ENCODE measurements around the gene SLC9A9.
A peak's percentile ranks its signal among the peaks of the same experiment; 100 is the strongest.

Gene SLC9A9

DNA sequence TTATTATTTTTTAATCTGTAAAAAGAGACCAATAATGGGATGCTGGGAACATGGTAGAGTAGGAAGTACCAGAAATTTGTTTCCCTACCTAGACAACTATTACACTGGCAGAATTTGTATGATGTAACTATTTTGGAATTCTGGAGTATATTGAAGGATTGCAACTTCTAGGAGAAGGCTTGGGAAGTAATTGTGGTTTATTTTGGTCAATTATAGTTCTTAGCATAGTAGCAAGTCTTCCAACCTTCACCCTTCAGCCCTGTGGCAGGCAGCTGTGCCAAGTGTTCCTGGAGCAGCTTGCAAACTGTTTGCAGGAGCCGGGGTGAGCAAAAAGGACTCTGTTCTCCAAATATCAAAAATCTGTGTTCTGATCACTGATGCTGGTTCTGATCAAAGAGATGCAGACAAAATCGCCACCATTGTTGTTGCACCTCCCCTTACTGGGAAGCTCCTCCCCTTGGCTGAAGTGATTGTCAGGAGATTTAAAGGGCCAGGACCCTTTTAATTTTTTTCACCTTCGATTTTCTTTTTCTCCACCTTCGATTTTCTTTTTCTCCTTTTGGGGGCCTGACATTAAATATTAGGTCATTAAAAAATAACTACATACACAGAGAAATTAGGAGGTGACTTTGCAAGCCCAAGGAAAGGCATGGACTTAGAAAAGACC lies 363.3 kb downstream of the SLC9A9 start:
- DNase-seq, result no peak

DNA sequence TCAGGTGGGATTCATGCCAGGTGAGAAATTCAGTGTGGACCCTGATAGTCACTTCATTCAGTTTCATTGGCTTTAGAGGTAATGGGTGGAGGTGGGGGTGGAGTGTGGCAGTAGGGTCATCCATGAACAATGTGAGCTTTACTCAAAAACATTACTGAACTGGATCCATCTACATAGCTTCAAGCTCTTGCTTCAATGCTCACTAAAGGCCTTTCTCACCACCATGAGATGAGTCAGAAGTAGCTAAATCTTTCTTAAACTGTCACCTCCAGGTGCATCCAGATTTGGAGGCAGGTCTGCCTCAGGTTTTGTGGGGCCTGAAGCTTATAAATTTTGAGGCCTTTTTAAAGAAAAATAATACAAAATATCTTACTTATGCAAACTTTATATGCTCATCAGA lies 365.1 kb downstream of the SLC9A9 start:
- DNase-seq, result no peak

DNA sequence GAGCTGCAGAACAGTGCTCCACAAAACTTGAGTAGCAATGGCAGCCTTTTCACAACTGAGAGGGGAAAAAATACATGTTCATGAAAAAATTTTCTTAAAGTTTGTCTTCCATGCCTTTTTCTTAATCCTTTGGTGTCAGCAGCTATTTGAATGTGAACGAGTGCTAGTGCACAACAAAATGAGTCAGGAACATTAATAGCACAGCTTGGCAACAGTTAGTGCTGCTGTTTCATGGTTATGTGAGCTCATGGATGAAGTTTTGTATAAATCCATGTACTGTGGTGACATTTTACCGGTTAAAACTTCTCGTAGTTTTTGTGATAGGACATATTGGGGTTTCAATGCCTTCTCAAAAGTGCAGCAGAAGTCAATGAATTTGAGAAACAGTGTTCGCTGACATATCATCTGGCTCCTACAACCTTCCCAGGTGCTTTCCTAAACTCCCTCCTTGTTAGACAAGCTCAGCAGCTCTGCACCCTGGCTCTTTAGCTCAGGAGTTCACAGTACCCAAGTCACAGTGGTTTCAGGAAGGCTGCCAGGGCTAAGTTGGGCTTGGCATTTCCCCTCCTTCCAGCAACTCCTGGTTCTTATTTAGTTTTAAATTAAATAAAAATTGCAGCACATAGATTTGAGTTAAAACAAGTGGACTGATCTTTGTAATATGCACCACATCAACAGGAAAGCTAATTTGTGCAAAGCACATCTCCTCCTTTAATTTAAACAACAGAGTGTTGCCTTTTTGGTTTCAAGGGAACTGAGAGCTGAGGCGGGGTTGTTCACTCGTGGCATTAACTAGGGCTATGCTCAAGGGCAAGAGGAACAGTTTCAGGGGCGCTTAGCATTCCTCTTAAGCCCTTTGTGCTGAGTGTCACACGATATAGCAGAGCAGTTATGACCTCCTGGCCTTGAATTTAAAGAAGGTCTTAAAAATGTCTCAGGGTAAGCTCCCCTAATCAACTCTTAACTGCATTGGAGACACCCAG lies 365.9 kb downstream of the SLC9A9 start:
- no peak for DNase-seq

DNA sequence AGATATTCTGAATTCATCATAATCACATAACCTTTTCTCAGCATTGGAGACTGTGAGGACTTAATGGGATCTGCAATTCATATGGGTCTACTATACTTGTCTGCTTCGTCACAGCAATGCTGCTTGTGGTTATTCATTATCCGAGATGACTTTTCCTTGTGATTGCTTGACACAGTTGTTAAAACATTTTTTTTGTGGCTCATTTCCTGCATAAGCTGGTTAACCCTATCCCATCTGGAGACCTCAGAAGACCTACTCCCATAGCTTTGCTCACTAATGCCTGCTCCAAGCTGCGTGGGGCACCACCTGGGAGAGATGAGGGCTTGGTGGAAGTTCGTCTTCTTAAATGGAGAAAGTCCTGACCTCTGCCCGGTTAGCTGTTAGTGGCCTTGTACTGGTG lies 367.9 kb downstream of the SLC9A9 start:
- DNase-seq, result no peak

DNA sequence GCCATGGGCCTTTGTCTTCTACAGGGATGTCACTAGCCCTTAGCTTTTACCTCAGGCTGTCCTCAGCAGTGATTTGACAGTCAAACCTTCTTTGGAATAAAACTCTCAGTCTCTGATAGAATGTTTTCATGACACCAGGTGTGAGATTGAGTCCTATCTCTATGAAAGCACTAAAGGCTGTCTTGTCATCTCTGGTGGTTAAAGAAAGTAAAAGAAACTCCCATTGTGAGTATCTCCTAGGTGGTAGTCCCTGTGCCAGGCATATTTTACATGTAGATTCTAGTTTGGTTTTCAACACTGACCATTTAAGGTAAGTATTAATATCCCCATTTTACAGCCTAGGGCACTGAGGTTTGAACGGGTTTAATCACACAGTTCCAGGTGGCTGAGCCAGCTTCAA lies 368.5 kb downstream of the SLC9A9 start:
- no peak for DNase-seq

DNA sequence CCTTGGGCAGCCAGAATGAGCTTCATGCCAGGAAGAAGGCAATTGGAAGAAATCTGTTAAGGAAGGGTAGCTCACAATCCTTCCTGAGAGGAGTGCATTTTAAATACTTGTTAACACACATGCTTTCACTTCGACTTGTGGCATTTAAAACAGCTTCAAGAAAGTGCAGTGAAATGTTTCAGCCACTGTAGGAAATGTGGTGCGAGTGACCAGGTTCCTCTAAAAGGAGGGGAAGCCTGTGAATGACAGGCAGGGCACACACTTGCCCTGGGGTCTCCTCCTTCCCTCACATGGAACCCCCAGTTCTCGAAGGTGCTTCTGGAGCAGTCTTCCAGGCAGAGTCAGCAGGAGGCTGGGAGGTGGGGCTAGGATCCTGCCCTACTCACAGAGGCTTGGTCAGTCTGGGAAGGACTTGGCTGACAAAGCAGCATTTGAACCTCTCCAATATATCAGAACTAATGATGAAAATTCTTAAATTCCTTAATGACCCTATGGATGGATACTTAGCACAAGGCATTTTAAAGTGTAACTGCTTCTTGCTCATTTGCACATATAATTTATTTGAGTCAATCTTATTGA lies 370.1 kb downstream of the SLC9A9 start:
- DNase-seq, result no peak

DNA sequence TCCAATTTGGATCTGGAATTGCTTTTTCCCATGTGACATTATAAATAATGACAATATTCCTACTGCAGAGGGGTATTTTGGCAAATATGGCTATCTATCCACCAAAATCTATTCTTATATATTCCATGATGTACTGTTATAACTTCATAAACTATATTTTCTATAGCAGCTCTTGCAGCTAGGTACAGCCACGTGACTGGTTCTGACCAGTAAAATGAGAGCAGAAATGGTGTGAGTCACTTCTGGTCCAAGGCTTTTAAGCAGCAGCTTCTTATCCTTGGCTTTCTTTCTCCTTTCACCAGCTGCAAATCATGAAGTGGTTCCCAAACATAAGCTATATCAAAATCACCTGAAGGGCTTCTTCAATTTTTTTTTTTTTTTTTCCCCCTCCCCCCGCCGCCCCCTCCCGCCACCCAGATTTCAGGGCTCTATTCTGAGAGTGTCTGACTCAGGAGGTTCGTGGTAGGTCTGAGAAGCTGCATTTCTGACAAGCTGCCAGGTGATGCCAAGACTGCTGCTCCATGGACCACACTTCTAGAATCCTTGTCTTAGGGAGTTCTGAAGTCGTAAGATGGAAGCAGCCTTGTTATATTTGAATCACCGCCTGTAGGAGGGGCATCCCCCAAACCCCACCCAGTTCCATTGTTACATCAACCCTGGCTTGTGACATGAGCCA lies 371.2 kb downstream of the SLC9A9 start:
- DNase-seq, result no peak

DNA sequence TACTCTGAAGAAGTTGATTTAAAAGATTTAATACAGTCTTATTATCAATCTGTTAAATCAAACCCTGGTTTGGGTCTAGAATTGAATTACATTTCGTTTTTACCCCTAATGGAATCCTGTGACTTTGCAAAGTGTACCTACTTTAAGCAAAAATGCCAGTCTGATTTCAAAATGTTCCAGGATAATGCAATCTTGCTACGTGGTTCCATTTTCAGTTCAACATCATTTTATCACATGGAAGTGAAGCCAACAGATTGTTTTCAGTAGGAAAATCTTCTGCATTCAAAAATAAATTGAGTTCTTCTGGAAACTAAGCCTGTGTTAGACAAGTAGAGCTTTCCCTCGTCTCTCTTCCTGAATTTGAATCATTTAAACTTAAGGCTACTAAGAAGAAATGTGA lies 372.3 kb downstream of the SLC9A9 start:
- no peak for DNase-seq

DNA sequence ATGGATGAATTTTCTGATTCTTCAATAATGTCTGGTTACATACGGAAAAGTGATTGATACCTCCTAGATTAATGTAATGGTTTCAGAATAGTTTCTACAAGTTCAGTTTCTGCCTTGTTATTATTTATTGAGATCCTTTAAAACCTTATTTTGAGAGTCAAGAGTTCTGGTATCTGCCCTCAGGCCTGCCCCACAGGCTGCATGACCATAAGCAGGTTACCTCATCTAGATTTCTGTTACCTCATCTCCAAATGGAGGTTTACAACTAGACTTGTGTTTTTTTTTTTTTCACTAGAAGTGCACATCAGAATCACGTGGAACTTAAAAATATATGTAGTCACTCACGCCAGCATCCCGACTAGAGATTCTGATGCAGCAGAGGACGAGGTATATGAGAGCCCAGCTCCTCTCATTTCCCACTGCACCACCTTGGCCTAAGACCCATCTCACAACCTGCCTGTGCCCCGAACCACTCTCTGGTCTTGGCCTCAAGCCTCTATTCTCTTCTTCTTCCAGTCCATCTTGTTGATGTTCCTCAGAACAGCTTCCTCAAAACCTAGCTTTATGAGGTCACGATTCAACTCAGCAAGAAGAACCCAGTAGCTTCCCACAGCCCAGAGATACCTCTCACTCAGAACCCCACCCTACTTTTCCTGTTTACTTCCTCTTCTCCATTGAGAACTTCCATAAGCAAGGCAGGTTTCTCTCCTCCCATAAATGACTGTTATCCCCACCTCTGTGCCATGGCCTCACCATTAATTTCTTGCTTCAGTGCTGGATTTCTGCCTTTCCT lies 375.3 kb downstream of the SLC9A9 start:
- DNase-seq, result no peak

DNA sequence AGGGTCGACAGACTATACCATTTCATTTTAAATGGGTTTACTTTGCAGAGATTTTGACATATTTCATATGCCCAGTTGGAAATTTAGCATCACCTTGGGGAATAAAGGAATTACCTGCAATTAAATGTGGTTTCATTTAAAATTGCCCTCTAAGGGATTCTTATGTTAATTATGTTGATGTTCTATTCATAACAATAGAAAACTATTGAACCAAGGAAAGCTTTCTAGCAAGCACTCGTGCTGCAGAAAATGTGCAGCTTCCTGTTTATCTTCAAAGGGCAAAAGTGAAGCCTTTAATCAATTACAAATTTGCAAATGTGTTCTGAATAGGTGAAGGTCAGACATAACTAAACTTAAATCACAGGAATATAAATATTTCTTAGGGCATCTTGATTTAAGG lies 376.6 kb downstream of the SLC9A9 start:
- no peak for DNase-seq

DNA sequence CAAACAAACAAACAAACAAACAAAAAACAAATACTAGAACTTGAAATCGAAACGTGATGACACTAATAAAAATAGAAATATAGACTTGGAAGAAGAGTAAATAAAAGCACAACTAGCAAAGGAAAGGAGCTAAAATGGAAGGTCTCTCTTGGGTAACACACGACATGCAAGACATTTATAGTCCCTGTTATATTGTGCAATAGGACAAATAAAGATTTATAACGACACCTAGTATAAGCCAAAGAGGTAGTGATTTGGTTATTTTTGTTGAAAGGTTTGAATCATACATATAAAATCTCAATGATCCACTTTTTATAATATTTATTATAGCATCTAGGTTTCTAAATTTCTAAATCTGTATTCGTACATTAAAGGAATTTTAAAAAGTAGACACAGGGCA lies 379.1 kb downstream of the SLC9A9 start:
- no peak for DNase-seq

DNA sequence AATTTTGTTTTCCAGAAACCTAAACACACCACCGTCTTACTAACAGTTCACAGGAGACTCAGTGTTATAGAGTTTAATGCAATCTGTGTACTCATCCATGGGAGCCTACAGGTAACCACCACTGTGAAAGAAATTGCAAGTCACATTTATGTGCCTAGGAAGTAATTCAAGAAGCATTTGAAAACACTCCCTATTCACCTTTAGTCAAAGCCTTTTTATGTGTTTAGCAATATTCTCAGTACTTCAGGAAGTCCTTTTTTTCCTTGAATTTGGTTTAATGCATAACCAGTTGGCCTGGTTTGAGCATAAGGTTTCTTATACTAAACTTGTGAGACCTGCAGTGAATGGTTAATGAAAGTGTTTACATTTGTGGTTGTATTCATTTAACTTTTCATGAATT lies 382.6 kb downstream of the SLC9A9 start:
- no peak for DNase-seq

DNA sequence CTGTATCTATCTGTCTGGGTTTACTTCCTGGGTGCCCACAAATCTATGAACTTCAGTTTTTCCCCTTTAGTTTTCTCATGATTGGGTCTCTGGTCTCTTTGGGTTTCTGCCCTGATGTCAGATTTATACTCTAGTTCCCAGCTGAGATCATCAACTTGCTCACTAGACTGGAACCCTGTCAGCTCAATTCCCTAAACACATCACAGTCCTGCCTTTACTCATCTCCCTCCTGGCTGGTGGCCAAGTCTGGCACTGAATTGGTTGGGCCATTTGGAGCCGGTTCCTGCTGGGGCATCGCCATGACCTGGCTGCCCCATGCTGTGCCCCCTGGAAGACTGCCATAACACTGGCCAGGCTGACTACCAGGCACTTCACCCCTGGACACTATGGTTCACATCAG lies 383.4 kb downstream of the SLC9A9 start:
- no peak for DNase-seq

DNA sequence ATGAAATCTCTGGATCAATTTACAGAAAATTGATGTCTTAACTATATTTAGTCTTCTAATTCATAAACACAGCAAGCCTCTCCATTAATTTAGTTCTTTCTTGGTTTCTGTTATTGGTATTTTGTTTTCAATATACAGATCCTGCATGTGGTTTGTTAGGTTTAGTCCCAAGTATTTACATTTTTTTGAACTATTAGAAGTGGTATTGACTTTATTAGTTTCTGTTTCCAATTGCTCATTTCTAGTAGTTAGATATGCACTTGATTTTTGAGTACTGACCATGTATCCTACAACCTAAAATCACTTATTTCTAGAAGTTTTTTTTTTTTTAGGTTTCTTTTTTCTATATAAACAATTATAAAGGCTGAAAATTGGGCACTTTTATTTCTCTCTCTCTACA lies 392.8 kb downstream of the SLC9A9 start:
- DNase-seq, result no peak

DNA sequence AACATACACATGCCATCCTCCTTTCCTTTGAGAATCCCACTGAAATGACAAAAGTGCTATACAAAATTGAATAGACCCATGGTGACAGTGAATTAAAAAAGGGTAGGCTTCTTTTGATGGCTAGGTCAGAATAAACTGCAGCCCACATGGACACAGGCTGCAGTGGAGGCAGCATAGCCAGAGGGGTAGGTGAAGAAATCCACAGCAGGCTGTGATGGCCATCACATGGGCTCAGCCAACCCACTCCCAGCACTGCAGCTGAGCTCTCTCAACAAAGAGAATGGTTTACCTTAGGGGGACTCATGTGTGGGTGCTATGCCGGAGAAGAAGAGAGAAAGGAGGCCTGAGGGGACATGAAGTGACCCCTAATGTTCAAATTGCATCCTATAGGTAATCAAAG lies 397.6 kb downstream of the SLC9A9 start:
- no peak for DNase-seq

DNA sequence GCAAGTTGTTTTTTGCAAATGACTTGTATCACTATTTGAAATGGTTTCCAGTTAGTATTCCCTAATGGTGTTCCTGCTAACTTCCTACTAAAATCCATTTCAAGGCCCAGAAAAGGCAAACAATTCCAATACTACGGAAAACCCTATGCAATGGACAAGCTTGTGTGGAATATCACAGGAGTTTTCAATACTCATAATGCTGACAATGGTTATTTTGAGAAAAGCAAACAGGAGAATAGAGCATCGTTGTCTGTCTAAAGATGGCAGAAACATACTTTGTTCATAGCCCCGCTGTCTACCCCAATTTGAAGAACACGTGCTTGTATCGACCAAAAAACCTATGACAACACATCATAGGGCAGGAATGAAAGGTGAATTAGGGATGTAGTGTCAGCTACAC lies 400.8 kb downstream of the SLC9A9 start:
- no peak for DNase-seq

DNA sequence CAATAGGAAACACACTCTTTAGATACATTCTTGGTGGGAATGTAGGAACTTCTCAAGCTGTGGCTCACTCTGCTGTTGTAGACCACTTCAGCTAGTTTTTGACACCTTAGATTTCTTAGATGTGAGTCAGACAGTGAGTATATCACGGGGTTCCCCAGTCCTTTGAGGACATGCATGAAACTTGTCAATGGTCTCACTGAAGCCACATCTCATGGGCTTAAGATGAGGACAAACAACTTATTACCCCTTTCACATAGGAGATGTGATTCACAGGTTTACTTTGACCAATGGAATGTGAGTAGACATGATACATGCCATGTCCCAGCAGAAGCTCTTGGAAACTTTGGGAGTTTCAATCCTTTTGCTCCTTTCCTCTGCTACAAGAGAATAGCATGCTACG lies 403.1 kb downstream of the SLC9A9 start:
- peak; percentile 48 for DNase-seq

DNA sequence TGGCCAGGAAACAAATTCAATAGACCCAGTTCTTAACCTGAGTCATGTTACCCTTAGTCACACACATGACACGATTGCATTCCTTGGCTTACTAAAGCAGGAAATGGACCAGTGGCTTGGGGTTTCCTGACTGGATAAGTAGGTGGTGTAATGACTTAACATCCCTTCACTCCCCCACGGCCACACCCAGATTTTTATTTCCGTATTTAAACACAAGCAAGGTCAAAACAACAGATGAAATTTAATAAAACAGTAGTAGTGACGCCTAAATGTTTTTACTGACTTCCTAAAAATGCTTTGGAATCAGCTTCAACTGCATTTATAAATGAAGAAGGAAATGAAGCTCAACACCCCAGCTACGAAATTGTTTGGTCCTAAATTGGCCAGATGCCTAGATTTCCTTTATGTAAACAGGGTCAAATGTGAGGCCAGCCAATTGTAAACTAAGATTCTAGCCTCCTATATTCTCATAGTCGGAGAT lies 404.4 kb downstream of the SLC9A9 start:
- peak; percentile 81 for DNase-seq

DNA sequence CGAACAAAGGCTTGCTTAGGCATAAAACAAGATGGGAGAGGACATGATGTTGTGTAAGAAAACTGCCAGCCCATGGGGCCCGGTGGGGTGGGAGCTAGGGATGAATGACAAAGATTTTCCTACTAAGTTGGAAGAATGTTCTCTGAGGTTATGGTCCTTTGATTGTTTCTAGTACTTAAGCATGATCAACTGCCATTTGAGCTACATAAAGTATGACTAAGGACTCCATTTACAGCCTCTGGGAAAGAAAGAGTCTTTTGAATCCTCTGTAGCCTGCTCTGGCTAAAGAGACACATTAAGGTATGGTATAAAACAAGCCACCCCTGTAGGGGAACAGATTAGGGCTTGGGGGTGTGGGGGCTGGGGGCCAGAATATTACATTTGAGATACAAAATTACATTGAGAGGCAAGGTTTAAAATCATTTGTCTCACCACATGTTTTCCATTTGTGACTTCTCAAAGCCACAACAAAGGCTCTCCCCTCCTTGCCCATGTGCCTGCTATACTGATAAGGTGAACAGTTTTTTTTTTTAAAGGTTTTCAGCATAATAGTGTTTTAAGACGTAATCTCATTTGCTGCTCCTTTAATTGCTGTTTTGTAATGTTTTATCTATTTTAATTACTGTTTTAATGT lies 405.3 kb downstream of the SLC9A9 start:
- DNase-seq, result peak; percentile 20

DNA sequence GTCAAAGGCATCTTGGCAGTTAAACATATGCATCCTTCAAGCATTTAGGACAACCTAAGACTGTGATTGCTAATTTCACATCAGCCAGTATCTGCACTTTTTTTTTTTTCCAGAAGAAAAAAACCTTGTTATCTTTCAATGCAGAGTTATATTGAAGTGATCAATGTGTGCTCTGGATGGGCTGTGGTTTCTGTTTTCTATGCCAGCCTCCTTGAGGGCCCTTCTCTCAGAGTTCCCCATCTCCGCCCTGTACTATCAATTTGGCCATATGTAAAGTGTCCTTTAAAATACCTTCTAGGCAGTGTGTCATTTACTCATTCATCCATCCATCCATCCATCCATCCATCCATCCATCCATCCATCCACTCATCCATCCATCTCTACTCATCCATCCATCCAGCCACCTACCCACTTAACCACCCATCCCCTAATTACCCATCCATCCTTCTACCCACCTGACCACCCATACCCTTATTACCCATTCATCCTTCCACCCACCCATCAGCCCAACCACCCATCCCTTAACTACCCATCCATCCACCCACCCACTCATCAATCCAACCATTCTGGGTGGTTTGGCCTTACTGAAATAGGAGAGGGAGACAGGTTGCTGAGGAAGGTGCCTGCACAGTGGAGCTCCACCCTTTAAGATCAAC lies 406.6 kb downstream of the SLC9A9 start:
- no peak for DNase-seq

DNA sequence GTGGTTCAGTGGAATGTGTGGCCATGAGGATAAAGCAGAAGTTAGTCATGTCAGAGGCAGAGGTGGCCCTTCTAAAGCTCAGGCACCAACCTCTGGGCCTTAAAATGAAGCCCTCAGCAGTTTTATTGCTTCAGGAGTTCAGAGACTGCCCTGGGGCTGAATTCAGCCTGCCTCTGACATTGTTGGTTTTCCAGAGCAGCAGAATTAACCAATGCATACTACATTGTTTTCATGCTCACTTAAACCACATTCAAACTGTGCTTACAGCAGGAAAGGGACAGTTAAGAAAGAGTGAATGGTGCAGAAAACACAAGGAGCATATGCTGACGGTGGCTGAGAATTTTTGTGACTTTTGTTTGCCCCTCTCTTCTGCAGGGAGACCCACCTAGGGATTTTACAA lies 408.5 kb downstream of the SLC9A9 start:
- no peak for DNase-seq
